Ovary (tissue), 9 donors: Measurements from ENCODE around the gene SWT1. TPM values are rescaled to one million over a fixed set of nuclear protein-coding genes. Genes with fewer than 3 reads are reported as not detected.

Experiments
- DNase-seq, 5 donors: peaks; one replicate each; pipeline ENCODE4 v3.0.0-alpha.2; 2019 to 2020
- H3K27ac ChIP-seq, 2 donors: fragments of 200-600 bp; one replicate each; pipeline versions ENCODE4 v1.5.1 to v1.8.0; 2019 to 2022
- H3K27me3 ChIP-seq: fragments of 200-600 bp; one replicate; pipeline ENCODE4 v1.8.0; 2022
- H3K36me3 ChIP-seq: fragments of 200-600 bp; sonication (generic); one replicate; pipeline ENCODE4 v1.5.1; 2019
- H3K4me1 ChIP-seq: one replicate; pipeline ENCODE4 v1.8.1; 2013; ENCODE audit warnings: mild to moderate bottlenecking, moderate library complexity; ENCODE audit not compliant: insufficient read depth
- H3K4me3 ChIP-seq: fragments of 200-600 bp; sonication (generic); one replicate; pipeline ENCODE4 v1.5.1; 2017
- H3K9me3 ChIP-seq, 2 donors: fragments of 200-600 bp in 1 of 2; sonication (generic) in 1 of 2; one replicate each; pipeline versions ENCODE4 v1.5.1 to v1.8.1; 2013 to 2019; ENCODE audit warnings: mild to moderate bottlenecking in 1 of 2, moderate library complexity in 1 of 2
- CTCF ChIP-seq, 3 donors: fragments of 450-650 bp in 2 of 3; fragments of 200-600 bp in 1 of 3; IDR thresholded peaks; one replicate each; pipeline versions ENCODE4 v1.5.1 to v1.8.0; 2016 to 2022; ENCODE audit warnings: antibody characterized with exemption in 3 of 3, mild to moderate bottlenecking in 1 of 3
- EP300 ChIP-seq: sonication (generic); formaldehyde crosslinking; IDR thresholded peaks from one replicate; pipeline ENCODE4 v1.6.1; 2017; ENCODE audit warnings: antibody characterized with exemption
- POLR2A ChIP-seq: fragments of 450-650 bp; IDR thresholded peaks from one replicate; pipeline ENCODE4 v1.6.1; 2017; ENCODE audit warnings: antibody characterized with exemption, mild to moderate bottlenecking, moderate library complexity
- WGBS, 3 donors: extraction: QIAGEN DNeasy Blood & Tissue Kit in 1 of 3; methylation state at CpG; one replicate each; pipeline versions ENCODE4 v1.1.5 to v1.1.7; 2013 to 2017; 5-methylcytosine and 5-hydroxymethylcytosine counted together
- intact Hi-C, 4 donors: fragments of 100-400 bp; cut with DNase I; formaldehyde crosslinking; loops; one replicate each; pipeline versions ENCODE4 v1.11.0 to v1.15.1; 2022 to 2023
- polyA plus RNA-seq, 2 donors: library from polyadenylated mRNA; stranded (reverse); fragments of 200-250 nt in 1 of 2; fragments of 350-450 nt in 1 of 2; fragmentation: Illumina TruSeq in 1 of 2; extraction: RNeasy Lipid Tissue Mini Kit (QIAGEN cat#74804) in 1 of 2; gene quantifications; one replicate each; pipeline ENCODE4 v1.2.3, GENCODE V29; 2013 to 2014
- total RNA-seq, 7 donors: library from RNA; depleted of rRNA in 2 of 7; stranded (reverse); fragments of >200 nt in 2 of 7; fragmentation: NEBNext Ultra II Directional in 3 of 7; extraction: Animal tissue kit (Norgen Biotek cat#: 25700) in 3 of 7; gene quantifications; one replicate each; pipeline versions ENCODE4 v1.1.0 to v1.2.4, GENCODE V29; 2016 to 2023
- donor health status: DM: no; HTN: no; CAD: no; lungs with moderate emphysema.
- donor health status: DM: no; HTN: no; CAD: no.
- donor health status: Bipolar disorder and iron deficiency.
- donor health status: DM: yes; HTN: yes; CAD: no.
- donor health status: DM: no; HTN: no; CAD: no.
- donor health status: DM: yes; HTN: yes; CAD: no.

SWT1 gene
- total and polyA plus RNA-seq, 9 donors, result 3.3 to 16.6 (median 9.2) TPM

- intact Hi-C loops, result no loop called here
- no peak for TF ChIP-seq CTCF (IDR thresholded peaks at IDR 0.05)
- TF ChIP-seq EP300, result no peak
- TF ChIP-seq POLR2A, result no peak
- 71 to 78% (median 73%) methylated on average over 2 of the region's 2 CpGs for WGBS, 3 donors
- H3K9me3 ChIP-seq, result no peaks in the 10 kb centered on the region
- no peaks in the 10 kb centered on the region for H3K36me3 ChIP-seq
- no peak overlapping the region for H3K4me3 ChIP-seq
- H3K27me3 ChIP-seq, result no peaks in the 10 kb centered on the region
- DNase-seq, result no peak
- H3K27ac ChIP-seq, result no peak overlapping the region
- H3K4me1 ChIP-seq, result no peaks in the 10 kb centered on the region
These were observed 100.9 kb downstream of the SWT1 start for GRCh38 chr1:185257950-185258208.

- WGBS, 3 donors, result 90 to 95% (median 92%) methylated on average over 1 of the region's 1 CpG
These were observed 101.7 kb downstream of the SWT1 start for GRCh38 chr1:185258676-185259075.

GRCh38 chr1:185260611-185261010 lies 103.6 kb downstream of the SWT1 start:
- H3K27ac ChIP-seq, result no peak overlapping the region
- no peaks in the 10 kb centered on the region for H3K27me3 ChIP-seq
- intact Hi-C loops, result no loop called here
- H3K36me3 ChIP-seq, result no peaks in the 10 kb centered on the region
- no peak for DNase-seq
- 90 to 93% (median 90%) methylated on average over 1 of the region's 1 CpG for WGBS, 3 donors
- no peak overlapping the region for H3K4me3 ChIP-seq
- TF ChIP-seq EP300, result no peak
- no peak for TF ChIP-seq CTCF (IDR thresholded peaks at IDR 0.05)
- TF ChIP-seq POLR2A, result no peak
- H3K9me3 ChIP-seq, result no peaks in the 10 kb centered on the region
- H3K4me1 ChIP-seq, result no peaks in the 10 kb centered on the region

More at GRCh38 chr1:185258676-185259075, 101.7 kb downstream of the SWT1 start:
- intact Hi-C loops, result no loop called here
- Histone ChIP-seq H3K36me3 (no peaks in the 10 kb centered on the region), H3K9me3 (no peaks in the 10 kb centered on the region), H3K4me1 (no peaks in the 10 kb centered on the region), H3K27ac (no peak overlapping the region), H3K4me3 (no peak overlapping the region), H3K27me3 (no peaks in the 10 kb centered on the region)
- no peak for DNase-seq
- TF ChIP-seq CTCF (IDR thresholded peaks at IDR 0.05) (no peak), EP300 (no peak), POLR2A (no peak)

- intact Hi-C loops, result no loop called here
- DNase-seq, result no peak
- Histone ChIP-seq H3K4me3 (no peak overlapping the region), H3K4me1 (no peaks in the 10 kb centered on the region), H3K27ac (no peak overlapping the region), H3K9me3 (no peaks in the 10 kb centered on the region), H3K36me3 (no peaks in the 10 kb centered on the region), H3K27me3 (no peaks in the 10 kb centered on the region)
- TF ChIP-seq POLR2A (no peak), CTCF (IDR thresholded peaks at IDR 0.05) (no peak), EP300 (no peak)
- 90 to 97% (median 93%) methylated on average over 1 of the region's 1 CpG for WGBS, 3 donors
These were observed 105.2 kb downstream of the SWT1 start for GRCh38 chr1:185262151-185262550.

GRCh38 chr1:185263292-185263691 lies 106.3 kb downstream of the SWT1 start:
- no peaks in the 10 kb centered on the region for H3K27me3 ChIP-seq
- H3K9me3 ChIP-seq, result no peaks in the 10 kb centered on the region
- TF ChIP-seq EP300, result no peak
- no peak for TF ChIP-seq POLR2A
- no peaks in the 10 kb centered on the region for H3K4me1 ChIP-seq
- H3K27ac ChIP-seq, result no peak overlapping the region
- WGBS, 3 donors, result 93 to 94% (median 94%) methylated on average over 3 of the region's 3 CpGs
- no peak overlapping the region for H3K4me3 ChIP-seq
- no peak for DNase-seq
- intact Hi-C loops, result no loop called here
- no peaks in the 10 kb centered on the region for H3K36me3 ChIP-seq
